HEK293T (cell line): Measurements from ENCODE around the gene DRD2.

ENCODE experiments used
- ARNT ChIP-seq: fragments of 450-650 bp; IDR thresholded peaks from 2 replicates; pipeline ENCODE4 v1.6.1; 2017; ENCODE audit warnings: mild to moderate bottlenecking
- BHLHE40 ChIP-seq: fragments of 450-650 bp; IDR thresholded peaks from 2 replicates; pipeline ENCODE4 v1.6.1; 2016; ENCODE audit warnings: mild to moderate bottlenecking, moderate library complexity, borderline replicate concordance
- CTBP1 ChIP-seq: fragments of 450-650 bp; IDR thresholded peaks from 2 replicates; pipeline ENCODE4 v1.6.1; 2016; ENCODE audit warnings: borderline replicate concordance
- ELF4 ChIP-seq: fragments of 450-650 bp; IDR thresholded peaks from 2 replicates; pipeline ENCODE4 v1.6.1; 2017; ENCODE audit warnings: antibody characterized with exemption
- FOXK2 ChIP-seq: fragments of 450-650 bp; IDR thresholded peaks from 2 replicates; pipeline ENCODE4 v1.6.1; 2016; ENCODE audit warnings: mild to moderate bottlenecking
- FOXM1 ChIP-seq: fragments of 450-650 bp; IDR thresholded peaks from 2 replicates; pipeline ENCODE4 v1.6.1; 2017; ENCODE audit warnings: mild to moderate bottlenecking, borderline replicate concordance
- HDGF ChIP-seq: fragments of 450-650 bp; IDR thresholded peaks from 2 replicates; pipeline ENCODE4 v1.6.1; 2017; ENCODE audit warnings: antibody characterized with exemption, borderline replicate concordance
- NFRKB ChIP-seq: fragments of 450-650 bp; IDR thresholded peaks from 2 replicates; pipeline ENCODE4 v1.6.1; 2016; ENCODE audit warnings: mild to moderate bottlenecking, moderate library complexity
- SP1 ChIP-seq: fragments of 450-650 bp; IDR thresholded peaks from 2 replicates; pipeline ENCODE4 v1.6.1; 2017
- SUZ12 ChIP-seq: fragments of 450-650 bp; IDR thresholded peaks from 2 replicates; pipeline ENCODE4 v1.6.1; 2016; ENCODE audit warnings: mild to moderate bottlenecking
- TARDBP ChIP-seq: fragments of 450-650 bp; IDR thresholded peaks from 2 replicates; pipeline ENCODE4 v1.6.1; 2016
- ZNF384 ChIP-seq: fragments of 450-650 bp; IDR thresholded peaks from 2 replicates; pipeline ENCODE4 v1.6.1; 2016
- TF ChIP-seq, protein P1 (sequence below): fragments of 450-650 bp; IDR thresholded peaks from 2 replicates; pipeline ENCODE4 v1.6.1; 2016

DNA sequence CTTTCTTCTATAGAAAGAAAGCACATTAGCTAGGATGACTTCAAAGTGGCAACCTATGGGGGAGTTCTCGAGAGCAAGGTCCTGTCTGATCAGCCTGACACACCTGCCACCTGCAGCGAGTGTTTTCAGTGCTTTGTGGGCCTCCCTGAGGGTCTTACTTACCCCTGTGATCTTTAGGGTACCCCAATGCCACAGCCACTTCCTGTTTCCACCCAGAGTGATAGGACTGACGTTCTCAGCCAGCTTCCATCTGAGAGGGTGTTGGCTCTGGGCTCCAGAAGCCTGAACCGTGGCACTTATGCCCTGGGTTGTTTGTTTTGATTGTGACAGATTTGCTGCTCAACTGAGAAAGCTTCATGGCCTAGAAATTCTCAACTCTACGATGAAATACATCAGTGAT is 109.3 kb downstream of the DRD2 start:
- no peak for TF ChIP-seq ZNF384
- no peak for TF ChIP-seq SUZ12
- no peak for TF ChIP-seq CTBP1
- TF ChIP-seq FOXM1, result no peak
- no peak for TF ChIP-seq ARNT
- no peak for TF ChIP-seq FOXK2
- TF ChIP-seq BHLHE40, result no peak
- no peak for TF ChIP-seq ELF4
- TF ChIP-seq, protein P1, sequence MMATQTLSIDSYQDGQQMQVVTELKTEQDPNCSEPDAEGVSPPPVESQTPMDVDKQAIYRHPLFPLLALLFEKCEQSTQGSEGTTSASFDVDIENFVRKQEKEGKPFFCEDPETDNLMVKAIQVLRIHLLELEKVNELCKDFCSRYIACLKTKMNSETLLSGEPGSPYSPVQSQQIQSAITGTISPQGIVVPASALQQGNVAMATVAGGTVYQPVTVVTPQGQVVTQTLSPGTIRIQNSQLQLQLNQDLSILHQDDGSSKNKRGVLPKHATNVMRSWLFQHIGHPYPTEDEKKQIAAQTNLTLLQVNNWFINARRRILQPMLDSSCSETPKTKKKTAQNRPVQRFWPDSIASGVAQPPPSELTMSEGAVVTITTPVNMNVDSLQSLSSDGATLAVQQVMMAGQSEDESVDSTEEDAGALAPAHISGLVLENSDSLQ, result no peak
- no peak for TF ChIP-seq SP1
- TF ChIP-seq NFRKB, result no peak
- TF ChIP-seq TARDBP, result no peak
- TF ChIP-seq HDGF, result no peak
